Measurements from ENCODE around the gene CLDN4. TPM values are rescaled to one million over a fixed set of nuclear protein-coding genes. Genes with fewer than 3 reads are reported as not detected.
A peak's percentile ranks its signal among the peaks of the same experiment; 100 is the strongest.

The CLDN4 gene
- total and polyA plus RNA-seq, 2 donors (not counting 3 experiments of a cell fraction or from before 2014, with no cell fraction given): 0.13 to 0.15 TPM

DNA sequence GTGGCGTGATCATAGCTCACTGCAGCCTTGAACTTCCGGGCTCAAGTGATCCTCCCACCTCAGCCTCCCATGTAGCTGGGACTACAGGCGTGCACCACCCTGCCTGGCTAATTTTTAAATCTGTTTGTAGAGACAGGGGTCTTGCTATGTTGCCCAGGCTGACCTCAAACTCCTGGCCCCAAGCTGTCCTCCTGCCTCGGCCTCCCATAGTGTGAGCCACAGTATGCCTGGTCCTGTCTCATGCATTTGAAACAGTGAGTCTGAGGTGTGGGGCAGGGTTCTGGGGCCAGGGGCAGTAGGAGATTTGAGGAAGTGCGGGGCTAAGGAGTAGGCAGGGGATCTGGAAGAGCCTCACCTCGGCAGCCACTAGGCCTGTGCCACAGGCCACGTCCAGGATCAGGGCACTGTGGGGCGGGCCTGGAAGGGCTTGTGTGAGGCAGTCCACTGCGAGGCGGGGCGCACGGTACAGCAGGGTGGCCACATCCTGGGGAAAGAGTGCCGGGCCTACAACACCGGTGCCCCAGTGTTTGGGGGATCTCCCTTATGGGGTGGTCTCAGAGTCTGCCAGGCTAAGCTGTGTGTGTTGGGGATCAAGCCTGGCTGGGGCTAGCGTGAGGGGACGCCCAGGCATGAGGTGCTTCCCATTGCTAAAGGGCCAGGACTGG lies 10.1 kb downstream of the CLDN4 start:
- Histone ChIP-seq H3K27me3 (ENCODE audit: control insufficient read depth in 2 of 2, insufficient read depth in 2 of 2, low read length in 2 of 2) (no peaks in the 10 kb centered on the region), H3K79me2 (ENCODE audit: control insufficient read depth, insufficient read depth, low read length) (no peaks in the 10 kb centered on the region), H3K9ac (replicated peaks; ENCODE audit: extremely low read depth, insufficient read depth, low read length) (no peak overlapping the region), H3K9me3 (replicated peaks; ENCODE audit: control insufficient read depth, insufficient read depth, low read length) (no peaks in the 10 kb centered on the region), H3K4me2 (ENCODE audit: insufficient read depth, low read length) (no peak overlapping the region), H3K4me1 (ENCODE audit: control insufficient read depth, extremely low read depth, insufficient read depth, low read length) (peaks cover 2% of the 10 kb centered on the region), H3K9me1 (replicated peaks; ENCODE audit: control insufficient read depth, extremely low read depth, insufficient read depth, low read length) (no peaks in the 10 kb centered on the region), H3K36me3 (ENCODE audit: control insufficient read depth in 2 of 2, extremely low read depth in 1 of 2, insufficient read depth in 2 of 2, low read length in 2 of 2) (no peaks in the 10 kb centered on the region), H4K20me1 (replicated peaks; ENCODE audit: control insufficient read depth, extremely low read depth, insufficient read depth, low read length) (no peaks in the 10 kb centered on the region), H2AFZ (ENCODE audit: low read depth, low read length) (no peak overlapping the region), H3K27ac (ENCODE audit: insufficient read depth, low read depth, low read length) (no peak overlapping the region), H3K4me3 (replicated peaks in 1 of 3; ENCODE audit: insufficient read depth in 1 of 3, low read depth in 1 of 3, low read length in 3 of 3) (no peak overlapping the region)
- ChIA-PET CTCF (interaction anchor here (1.7 kb wide), 1 partner anchor 17 kb away, joined by 4 read pairs; no protein-coding TSS in a partner anchor), POLR2A (interaction anchor here (1.1 kb wide), 1 partner anchor 67 kb away, joined by 3 read pairs; no protein-coding TSS in a partner anchor)
- no TSS peak for BruUV-seq (replicated peaks)
- FAIRE-seq (no peak), DNase-seq (ENCODE audit: low read depth, low spot score) (no peak)
- no peak for TF ChIP-seq POLR2AphosphoS5 (IDR thresholded peaks at IDR 0.05; ENCODE audit: insufficient read depth, low read depth, low read length)
- TF ChIP-seq EZH2 (IDR thresholded peaks at IDR 0.05; ENCODE audit: borderline replicate concordance, low read depth, low read length, severe bottlenecking): no peak
- dilution Hi-C loops (cut with MboI; ENCODE audit: extremely low pct_ligation_motif_present, low sequenced_read_pairs): no loop called here
- intact Hi-C loops (cut with micrococcal nuclease): no loop called here

DNA sequence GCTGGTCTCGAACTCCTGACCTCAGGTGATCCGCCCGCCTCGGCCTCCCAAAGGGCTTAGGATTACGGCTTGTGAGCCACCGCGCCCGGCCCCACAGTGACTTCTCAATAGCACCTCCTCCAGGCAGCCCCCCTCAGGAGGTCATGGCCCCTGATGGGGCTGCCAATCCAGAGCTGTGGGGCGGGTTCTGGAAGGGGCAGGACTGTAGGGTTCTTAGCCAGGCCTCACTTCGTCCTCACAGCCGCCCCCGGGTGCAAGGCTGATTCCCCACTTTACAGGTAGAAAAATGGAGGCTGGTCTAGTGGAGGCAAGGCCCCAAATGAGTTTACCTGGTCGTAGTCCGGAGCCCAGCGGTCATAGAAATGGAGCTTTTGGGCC lies 10.9 kb downstream of the CLDN4 start:
- POLR2A ChIA-PET: interaction anchor here (1.1 to 1.7 kb wide), 2 partner anchors 9 to 68 kb away, joined by 3 to 21 read pairs; no protein-coding TSS in a partner anchor
- FAIRE-seq (no peak), DNase-seq (ENCODE audit: low read depth, low spot score) (no peak)
- peak overlapping the region; percentile 60 for H3K27ac ChIP-seq (ENCODE audit: insufficient read depth, low read depth, low read length)
- H3K79me2 ChIP-seq (ENCODE audit: control insufficient read depth, insufficient read depth, low read length): no peaks in the 10 kb centered on the region
- no TSS peak for BruUV-seq (replicated peaks)
- H3K4me1 ChIP-seq (ENCODE audit: control insufficient read depth, extremely low read depth, insufficient read depth, low read length): peaks cover 2% of the 10 kb centered on the region
- intact Hi-C loops (cut with micrococcal nuclease): loop anchor here (1.0 to 2.0 kb wide), 2 partner anchors 10 to 13 kb away; no protein-coding TSS in a partner anchor
- peak overlapping the region; percentile 67 for H3K4me2 ChIP-seq (ENCODE audit: insufficient read depth, low read length)
- no peaks in the 10 kb centered on the region for H4K20me1 ChIP-seq (replicated peaks; ENCODE audit: control insufficient read depth, extremely low read depth, insufficient read depth, low read length)
- CTCF ChIA-PET: interaction anchor here (1.2 to 1.5 kb wide), 2 partner anchors 9 to 15 kb away, joined by 8 to 9 read pairs; no protein-coding TSS in a partner anchor
- H2AFZ ChIP-seq (ENCODE audit: low read depth, low read length): peak overlapping the region; percentile 93
- H3K27me3 ChIP-seq (ENCODE audit: control insufficient read depth in 2 of 2, insufficient read depth in 2 of 2, low read length in 2 of 2): no peaks in the 10 kb centered on the region
- H3K9me1 ChIP-seq (replicated peaks; ENCODE audit: control insufficient read depth, extremely low read depth, insufficient read depth, low read length): no peaks in the 10 kb centered on the region
- no peaks in the 10 kb centered on the region for H3K9me3 ChIP-seq (replicated peaks; ENCODE audit: control insufficient read depth, insufficient read depth, low read length)
- no peak for TF ChIP-seq POLR2AphosphoS5 (IDR thresholded peaks at IDR 0.05; ENCODE audit: insufficient read depth, low read depth, low read length)
- TF ChIP-seq MYC (IDR thresholded peaks at IDR 0.05; ENCODE audit: low read depth, low read length): no peak
- no peak for TF ChIP-seq FOS (IDR thresholded peaks at IDR 0.05; ENCODE audit: borderline replicate concordance, insufficient read depth, low read length)
- TF ChIP-seq JUN (IDR thresholded peaks at IDR 0.05; ENCODE audit: borderline replicate concordance, insufficient read depth, insufficient read length, low read depth): no peak
- no peak for TF ChIP-seq GATA2 (IDR thresholded peaks at IDR 0.05; ENCODE audit: insufficient read depth, insufficient read length, low read depth, low read length)
- no peak for TF ChIP-seq POLR2A (IDR thresholded peaks at IDR 0.05; ENCODE audit: low read depth, low read length)
- TF ChIP-seq, protein P1, sequence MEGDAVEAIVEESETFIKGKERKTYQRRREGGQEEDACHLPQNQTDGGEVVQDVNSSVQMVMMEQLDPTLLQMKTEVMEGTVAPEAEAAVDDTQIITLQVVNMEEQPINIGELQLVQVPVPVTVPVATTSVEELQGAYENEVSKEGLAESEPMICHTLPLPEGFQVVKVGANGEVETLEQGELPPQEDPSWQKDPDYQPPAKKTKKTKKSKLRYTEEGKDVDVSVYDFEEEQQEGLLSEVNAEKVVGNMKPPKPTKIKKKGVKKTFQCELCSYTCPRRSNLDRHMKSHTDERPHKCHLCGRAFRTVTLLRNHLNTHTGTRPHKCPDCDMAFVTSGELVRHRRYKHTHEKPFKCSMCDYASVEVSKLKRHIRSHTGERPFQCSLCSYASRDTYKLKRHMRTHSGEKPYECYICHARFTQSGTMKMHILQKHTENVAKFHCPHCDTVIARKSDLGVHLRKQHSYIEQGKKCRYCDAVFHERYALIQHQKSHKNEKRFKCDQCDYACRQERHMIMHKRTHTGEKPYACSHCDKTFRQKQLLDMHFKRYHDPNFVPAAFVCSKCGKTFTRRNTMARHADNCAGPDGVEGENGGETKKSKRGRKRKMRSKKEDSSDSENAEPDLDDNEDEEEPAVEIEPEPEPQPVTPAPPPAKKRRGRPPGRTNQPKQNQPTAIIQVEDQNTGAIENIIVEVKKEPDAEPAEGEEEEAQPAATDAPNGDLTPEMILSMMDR (IDR thresholded peaks at IDR 0.05; ENCODE audit: extremely low read depth in 1 of 2, insufficient read depth in 1 of 2, low read depth in 1 of 2, low read length in 2 of 2): no peak
- TF ChIP-seq, protein P2, sequence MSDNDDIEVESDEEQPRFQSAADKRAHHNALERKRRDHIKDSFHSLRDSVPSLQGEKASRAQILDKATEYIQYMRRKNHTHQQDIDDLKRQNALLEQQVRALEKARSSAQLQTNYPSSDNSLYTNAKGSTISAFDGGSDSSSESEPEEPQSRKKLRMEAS (IDR thresholded peaks at IDR 0.05; ENCODE audit: insufficient read depth, insufficient read length): no peak
- TF ChIP-seq EZH2 (IDR thresholded peaks at IDR 0.05; ENCODE audit: borderline replicate concordance, low read depth, low read length, severe bottlenecking): no peak
- H3K4me3 ChIP-seq (replicated peaks in 1 of 3; ENCODE audit: insufficient read depth in 1 of 3, low read depth in 1 of 3, low read length in 3 of 3): peak overlapping the region; percentile 48 to 60 (median 56)
- no peaks in the 10 kb centered on the region for H3K36me3 ChIP-seq (ENCODE audit: control insufficient read depth in 2 of 2, extremely low read depth in 1 of 2, insufficient read depth in 2 of 2, low read length in 2 of 2)
- dilution Hi-C loops (cut with MboI; ENCODE audit: extremely low pct_ligation_motif_present, low sequenced_read_pairs): no loop called here
- peak overlapping the region; percentile 68 for H3K9ac ChIP-seq (replicated peaks; ENCODE audit: extremely low read depth, insufficient read depth, low read length)
